Parathyroid adenoma (tissue), 2 donors: ENCODE results near the gene SYPL2.

ENCODE experiments used
- H2AFZ ChIP-seq: fragments of 300-600 bp; sonication (generic); one replicate; pipeline ENCODE4 v1.7.0; 2017; ENCODE audit warnings: antibody characterized with exemption, mild to moderate bottlenecking
- H3K27ac ChIP-seq: fragments of 300-600 bp; sonication (generic); one replicate; pipeline ENCODE4 v1.7.0; 2017
- H3K27me3 ChIP-seq: fragments of 300-600 bp; sonication (generic); one replicate; pipeline ENCODE4 v1.7.0; 2017; ENCODE audit warnings: low read length; ENCODE audit not compliant: control insufficient read depth, insufficient read depth
- H3K36me3 ChIP-seq: fragments of 300-600 bp; sonication (generic); one replicate; pipeline ENCODE4 v1.7.0; 2017; ENCODE audit warnings: low read length; ENCODE audit not compliant: control insufficient read depth, insufficient read depth
- H3K4me1 ChIP-seq: fragments of 300-600 bp; sonication (generic); one replicate; pipeline ENCODE4 v1.7.0; 2017; ENCODE audit warnings: control low read depth
- H3K4me2 ChIP-seq: fragments of 300-600 bp; sonication (generic); one replicate; pipeline ENCODE4 v1.7.0; 2017; ENCODE audit warnings: low read length
- H3K4me3 ChIP-seq: fragments of 300-600 bp; sonication (generic); one replicate; pipeline ENCODE4 v1.7.0; 2017; ENCODE audit warnings: low read depth, low read length
- H3K79me2 ChIP-seq: fragments of 300-600 bp; sonication (generic); one replicate; pipeline ENCODE4 v1.7.0; 2017; ENCODE audit warnings: control low read depth
- H3K9ac ChIP-seq: fragments of 300-600 bp; sonication (generic); one replicate; pipeline ENCODE4 v1.7.0; 2017; ENCODE audit warnings: mild to moderate bottlenecking
- H3K9me3 ChIP-seq: fragments of 300-600 bp; sonication (generic); one replicate; pipeline ENCODE4 v1.7.0; 2017; ENCODE audit warnings: low read length; ENCODE audit not compliant: control insufficient read depth
- CTCF ChIP-seq: fragments of 300-600 bp; sonication (generic); IDR thresholded peaks from one replicate; pipeline ENCODE4 v1.7.0; 2017; ENCODE audit warnings: antibody characterized with exemption, mild to moderate bottlenecking
- donor health status: primary hyperparathyroidism.

SYPL2 gene

GRCh38 chr1:109483672-109484518, 17.5 kb downstream of the SYPL2 start, which contains the start of gene ATXN7L2:
ATXN7L2 (plus strand) TSS chr1:109483905; CDS start chr1:109483954, 49 bp downstream.
- Histone ChIP-seq H3K9ac (no peak within 1 kb of the TSS), H3K9me3 (no peaks in the 10 kb centered on the region), H3K4me3 (peak within 1 kb of the TSS; percentile 72), H3K4me1 (peaks cover 3% of the 10 kb centered on the region), H3K27ac (peak within 1 kb of the TSS; percentile 78), H3K79me2 (no peaks in the 10 kb centered on the region), H3K4me2 (peak within 1 kb of the TSS; percentile 98), H3K36me3 (no peaks in the 10 kb centered on the region), H3K27me3 (no peaks in the 10 kb centered on the region), H2AFZ (peak within 1 kb of the TSS; percentile 98)
- no peak for TF ChIP-seq CTCF

GRCh38 chr1:109484519-109484975, 18.2 kb downstream of the SYPL2 start:
- no peaks in the 10 kb centered on the region for H3K79me2 ChIP-seq
- no peak overlapping the region for H3K27ac ChIP-seq
- peak overlapping the region; percentile 98 for H3K4me2 ChIP-seq
- H3K36me3 ChIP-seq: no peaks in the 10 kb centered on the region
- H3K9ac ChIP-seq: no peak overlapping the region
- H3K4me3 ChIP-seq: peak overlapping the region; percentile 72
- H3K27me3 ChIP-seq: no peaks in the 10 kb centered on the region
- peaks cover 3% of the 10 kb centered on the region for H3K4me1 ChIP-seq
- H2AFZ ChIP-seq: peak overlapping the region; percentile 83
- no peak for TF ChIP-seq CTCF
- H3K9me3 ChIP-seq: no peaks in the 10 kb centered on the region

GRCh38 chr1:109485001-109485400, 18.7 kb downstream of the SYPL2 start:
- Histone ChIP-seq H3K4me1 (peaks cover 3% of the 10 kb centered on the region), H3K79me2 (no peaks in the 10 kb centered on the region), H3K27ac (no peak overlapping the region), H3K9ac (no peak overlapping the region), H2AFZ (no peak overlapping the region), H3K27me3 (no peaks in the 10 kb centered on the region), H3K4me2 (peak overlapping the region; percentile 98), H3K9me3 (no peaks in the 10 kb centered on the region), H3K4me3 (no peak overlapping the region), H3K36me3 (no peaks in the 10 kb centered on the region)
- TF ChIP-seq CTCF: no peak

GRCh38 chr1:109487261-109487660, 20.9 kb downstream of the SYPL2 start:
- TF ChIP-seq CTCF: no peak
- H3K27me3 ChIP-seq: no peaks in the 10 kb centered on the region
- no peaks in the 10 kb centered on the region for H3K79me2 ChIP-seq
- H3K9me3 ChIP-seq: no peaks in the 10 kb centered on the region
- H2AFZ ChIP-seq: no peak overlapping the region
- no peak overlapping the region for H3K27ac ChIP-seq
- H3K36me3 ChIP-seq: no peaks in the 10 kb centered on the region
- H3K4me2 ChIP-seq: no peak overlapping the region
- H3K4me1 ChIP-seq: peaks cover 3% of the 10 kb centered on the region
- H3K9ac ChIP-seq: no peak overlapping the region
- no peak overlapping the region for H3K4me3 ChIP-seq

GRCh38 chr1:109488201-109488600, 21.9 kb downstream of the SYPL2 start:
- H3K9me3 ChIP-seq: no peaks in the 10 kb centered on the region
- no peak overlapping the region for H3K27ac ChIP-seq
- H3K36me3 ChIP-seq: no peaks in the 10 kb centered on the region
- H3K4me2 ChIP-seq: no peak overlapping the region
- H3K79me2 ChIP-seq: no peaks in the 10 kb centered on the region
- H3K27me3 ChIP-seq: no peaks in the 10 kb centered on the region
- TF ChIP-seq CTCF: no peak
- H3K4me3 ChIP-seq: no peak overlapping the region
- H3K9ac ChIP-seq: no peak overlapping the region
- H2AFZ ChIP-seq: no peak overlapping the region
- H3K4me1 ChIP-seq: peaks cover 2% of the 10 kb centered on the region
